Hematopoietic multipotent progenitor cell treated with erythropoietin and hydrocortisone succinate and interleukin-3 and kit ligand, for 17 days (in vitro differentiated cells): ENCODE data around the gene PER3.
"Not testable (repeated sequence)": the region's sequence is repeated elsewhere in the genome, so short reads cannot be mapped to it uniquely, and the experiment has no call there.

Experiments
- DNase-seq: peaks from one replicate; pipeline ENCODE4 v3.0.0-alpha.2; 2015; ENCODE audit warnings: low spot score

The PER3 gene

DNA sequence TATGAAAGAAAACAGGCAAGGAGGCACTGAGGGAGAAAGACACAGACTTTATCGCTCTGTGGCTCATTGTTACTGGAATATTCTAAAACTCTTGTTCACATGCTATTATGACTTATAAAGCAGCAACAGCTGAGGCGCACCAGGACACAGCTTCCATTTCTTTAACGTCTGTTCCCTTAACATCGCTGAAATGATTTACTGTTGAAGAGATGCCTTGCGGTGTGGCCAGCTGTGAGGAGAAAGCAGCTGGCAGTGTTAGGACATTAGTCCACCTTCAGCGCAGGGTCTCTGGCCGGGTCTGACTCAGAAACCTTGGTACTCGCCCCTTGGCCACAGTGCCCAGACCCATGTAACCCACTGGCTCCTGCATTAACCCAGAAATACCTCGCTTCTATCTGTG, 3.1 kb upstream of the PER3 start:
- DNase-seq, result no peak

DNA sequence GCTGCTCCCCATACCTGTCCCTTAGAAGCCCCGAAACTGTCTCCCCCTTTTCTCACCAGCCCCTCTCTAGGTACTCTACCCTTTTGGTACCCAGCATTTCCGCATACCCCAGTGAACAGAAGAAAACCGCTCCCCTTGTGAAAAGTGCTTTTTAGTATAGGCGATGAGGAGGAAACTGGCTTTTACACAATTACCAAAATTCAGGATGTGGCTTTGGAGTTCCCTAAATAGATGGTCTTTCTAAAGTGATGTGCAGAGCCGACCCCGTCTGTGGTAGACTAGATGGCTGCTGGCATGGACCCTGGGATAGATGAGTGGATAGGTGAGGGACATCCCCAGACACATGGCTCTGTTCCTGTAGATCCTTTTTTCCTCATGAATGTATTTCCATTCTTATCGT, 2.6 kb upstream of the PER3 start:
- DNase-seq, result no peak

DNA sequence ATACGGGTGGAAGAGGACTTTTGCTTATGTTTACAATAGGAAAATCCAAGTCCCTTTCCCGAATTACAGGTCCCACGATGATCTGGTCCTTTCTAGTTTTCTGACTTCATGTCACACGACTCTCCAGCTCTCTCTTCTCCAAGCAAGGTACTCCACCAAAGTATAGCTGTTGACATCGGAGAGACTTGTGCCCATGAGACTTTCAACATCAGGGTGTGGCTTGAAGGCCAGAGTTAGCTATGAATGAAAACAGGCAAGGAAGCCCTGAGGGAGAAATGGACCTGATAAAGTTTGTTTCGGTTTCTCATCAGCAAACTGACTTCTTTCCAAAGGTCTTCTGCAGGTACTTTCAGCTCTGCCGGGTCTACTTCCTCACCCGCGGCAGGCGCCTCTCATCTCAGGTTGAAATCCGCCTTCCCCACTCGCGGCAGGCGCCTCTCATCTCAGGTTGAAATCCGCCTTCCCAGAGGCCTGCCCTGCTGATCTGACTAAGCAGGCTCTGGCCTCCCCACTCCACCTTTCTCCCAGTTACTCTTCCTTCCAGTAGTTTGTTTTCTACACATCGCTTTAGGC, 2.1 kb upstream of the PER3 start:
- peak; percentile 15 for DNase-seq

DNA sequence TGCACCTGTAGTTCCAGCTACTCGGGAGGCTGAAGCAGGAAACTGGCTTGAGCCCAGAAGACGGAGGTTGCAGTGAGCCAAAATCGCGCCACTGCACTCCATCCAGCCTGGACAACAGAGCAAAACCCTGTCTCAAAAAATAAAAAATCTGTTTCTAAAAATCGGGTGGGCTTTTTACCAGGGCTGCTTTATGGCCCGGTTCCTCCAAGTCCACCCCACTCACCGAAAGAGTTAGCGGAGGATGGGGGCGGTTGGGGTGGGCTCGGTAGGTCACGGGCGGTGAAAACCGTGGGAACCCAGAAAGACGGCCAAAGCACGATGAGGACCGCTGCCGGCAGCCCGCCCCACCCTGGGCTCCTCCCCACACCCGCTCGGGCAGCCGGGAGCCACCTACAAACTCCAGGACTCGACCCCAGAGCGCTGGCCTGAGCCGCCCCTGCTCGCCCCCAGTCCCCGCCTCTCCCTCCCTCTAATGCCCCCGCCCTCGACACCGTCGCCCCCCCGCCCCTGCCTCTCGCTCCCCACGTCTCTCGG, 846 bp upstream of the PER3 start:
- peak; percentile 44 for DNase-seq

DNA sequence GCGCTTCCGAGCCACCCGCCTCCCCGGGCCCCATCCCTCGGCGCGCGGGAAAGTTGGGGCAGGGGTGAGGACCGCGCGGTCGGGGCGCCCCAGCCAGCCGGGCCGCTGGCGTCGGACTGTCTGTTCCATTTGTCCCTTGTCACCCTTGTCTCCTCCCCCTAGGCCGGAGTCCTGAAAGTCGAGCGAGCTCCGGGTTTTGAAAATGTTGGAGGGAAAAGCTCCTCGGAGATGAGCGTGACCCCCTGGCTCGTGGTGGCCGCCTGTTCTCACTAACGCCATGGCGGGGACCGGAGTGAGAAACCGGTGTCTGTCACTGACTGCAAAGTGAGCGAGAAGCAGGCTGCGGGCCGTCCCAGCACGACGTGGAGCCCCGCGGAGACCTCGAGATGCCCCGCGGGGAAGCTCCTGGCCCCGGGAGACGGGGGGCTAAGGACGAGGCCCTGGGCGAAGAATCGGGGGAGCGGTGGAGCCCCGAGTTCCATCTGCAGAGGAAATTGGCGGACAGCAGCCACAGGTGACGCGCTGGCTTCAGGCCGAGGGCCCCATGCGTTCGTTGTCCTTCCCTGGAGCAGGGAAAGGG, 491 bp downstream of the PER3 start:
- DNase-seq, result no peak

DNA sequence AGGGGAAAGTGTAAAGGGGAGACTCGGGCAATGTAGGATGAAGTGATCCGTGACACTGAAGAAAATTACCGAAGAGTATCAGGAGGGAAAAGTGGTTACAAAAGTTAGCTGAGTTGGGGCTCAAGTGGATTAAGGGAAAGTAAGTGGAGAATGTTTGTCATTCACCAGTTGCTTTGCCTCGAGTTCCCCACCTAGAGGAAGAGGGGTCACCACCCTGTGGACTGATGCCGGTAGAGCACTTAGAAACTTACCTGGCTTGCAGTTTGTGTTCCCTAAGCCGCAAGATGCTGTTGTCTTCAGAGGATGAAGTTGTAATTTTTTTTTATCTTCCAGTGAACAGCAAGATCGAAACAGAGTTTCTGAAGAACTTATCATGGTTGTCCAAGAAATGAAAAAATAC, 1.0 kb downstream of the PER3 start:
- DNase-seq, result no peak

DNA sequence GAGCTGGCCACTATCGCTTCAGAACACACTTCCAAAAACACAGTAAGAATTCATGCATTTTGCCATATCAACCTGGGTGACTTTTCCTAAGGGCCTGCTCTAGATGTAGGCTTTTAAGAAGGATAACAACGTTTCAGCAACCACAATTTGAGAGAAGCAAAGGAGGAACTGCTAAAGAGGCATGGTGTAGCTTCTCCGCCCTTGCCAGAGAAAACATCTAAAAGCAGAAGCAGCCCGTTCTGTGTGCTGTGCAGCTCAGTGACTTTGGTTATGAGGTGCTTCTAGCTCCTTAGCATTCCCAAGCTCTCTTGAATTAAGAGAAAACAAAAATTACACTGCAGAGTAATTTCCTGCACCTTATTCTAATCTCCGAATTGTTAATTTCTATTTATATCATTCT, 2.7 kb downstream of the PER3 start:
- DNase-seq, result no peak

DNA sequence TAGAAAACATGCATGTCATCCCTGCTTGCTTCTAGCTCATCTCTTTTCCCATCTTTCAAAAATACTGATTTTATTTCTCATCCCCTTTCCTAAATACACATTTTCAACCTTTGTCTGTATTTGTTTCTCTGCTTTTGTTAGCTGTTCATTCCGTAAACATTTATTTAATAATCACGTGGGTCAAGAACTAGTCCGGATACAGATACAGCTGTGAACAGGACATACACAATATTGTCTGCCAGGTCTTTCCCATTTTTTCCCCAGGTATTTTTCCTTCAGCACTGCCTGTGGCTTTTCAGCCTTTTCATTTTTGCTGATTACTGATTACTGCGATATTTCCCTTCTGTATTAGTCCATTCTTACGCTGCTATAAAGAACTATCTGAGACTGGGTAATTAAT, 5.7 kb downstream of the PER3 start:
- DNase-seq, result no peak

DNA sequence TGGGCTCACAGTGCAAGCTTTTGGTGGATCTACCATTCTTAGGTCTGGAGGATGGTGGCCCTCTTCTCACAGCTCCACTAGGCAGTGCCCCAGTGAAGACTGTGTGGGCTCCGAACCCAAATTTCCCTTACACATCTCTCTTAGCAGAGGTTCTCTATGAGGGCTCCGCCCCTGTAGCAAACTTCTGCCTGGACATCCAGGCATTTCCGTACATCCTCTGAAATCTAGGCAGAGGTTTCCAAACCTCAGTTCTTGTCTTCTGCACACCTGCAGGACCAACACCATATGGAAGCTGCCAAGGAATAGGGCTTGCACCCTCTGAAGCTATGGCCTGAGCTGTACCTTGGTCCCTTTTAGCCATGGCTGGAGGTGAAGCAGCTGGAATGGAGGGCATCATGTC, 6.9 kb downstream of the PER3 start:
- not testable (repeated sequence) for DNase-seq

DNA sequence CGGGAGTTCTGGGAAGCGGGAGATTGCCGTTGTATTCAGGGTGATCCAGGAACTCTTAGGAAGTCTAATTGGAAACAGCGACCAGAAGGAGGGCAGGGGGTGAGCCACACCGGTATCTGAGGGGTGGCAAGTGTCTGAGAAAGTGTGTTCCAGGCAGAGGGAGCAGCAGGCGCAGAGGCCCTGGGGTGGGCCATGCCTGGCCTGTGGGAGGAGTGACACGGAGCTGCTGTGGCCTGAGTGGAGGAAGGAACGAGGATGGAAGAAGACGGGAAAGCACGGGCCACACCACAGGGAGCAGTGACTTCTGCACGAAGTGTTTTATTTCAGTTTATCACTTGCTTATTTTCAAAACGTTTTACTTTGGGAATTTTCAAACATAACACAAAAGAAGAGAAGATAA, 11.3 kb downstream of the PER3 start:
- no peak for DNase-seq

DNA sequence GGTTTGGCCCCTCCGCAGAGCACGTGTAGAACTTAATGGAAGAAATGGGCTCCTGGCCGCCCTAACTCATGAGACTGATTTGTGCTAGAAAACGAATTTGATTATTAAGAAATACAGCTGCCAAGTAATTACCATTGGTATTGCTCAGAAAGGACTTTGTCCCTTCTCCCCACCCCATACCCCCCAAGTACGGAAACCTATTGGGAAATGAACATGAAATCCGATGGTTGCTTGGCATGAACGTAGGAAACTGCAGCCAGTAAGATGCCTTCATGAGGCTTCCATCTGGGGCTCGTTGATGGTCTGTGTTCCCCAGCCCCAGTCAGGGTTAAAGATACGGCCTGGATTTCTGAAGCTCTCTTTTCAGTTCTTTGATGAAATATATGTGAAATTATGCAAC, 21.4 kb downstream of the PER3 start:
- no peak for DNase-seq

DNA sequence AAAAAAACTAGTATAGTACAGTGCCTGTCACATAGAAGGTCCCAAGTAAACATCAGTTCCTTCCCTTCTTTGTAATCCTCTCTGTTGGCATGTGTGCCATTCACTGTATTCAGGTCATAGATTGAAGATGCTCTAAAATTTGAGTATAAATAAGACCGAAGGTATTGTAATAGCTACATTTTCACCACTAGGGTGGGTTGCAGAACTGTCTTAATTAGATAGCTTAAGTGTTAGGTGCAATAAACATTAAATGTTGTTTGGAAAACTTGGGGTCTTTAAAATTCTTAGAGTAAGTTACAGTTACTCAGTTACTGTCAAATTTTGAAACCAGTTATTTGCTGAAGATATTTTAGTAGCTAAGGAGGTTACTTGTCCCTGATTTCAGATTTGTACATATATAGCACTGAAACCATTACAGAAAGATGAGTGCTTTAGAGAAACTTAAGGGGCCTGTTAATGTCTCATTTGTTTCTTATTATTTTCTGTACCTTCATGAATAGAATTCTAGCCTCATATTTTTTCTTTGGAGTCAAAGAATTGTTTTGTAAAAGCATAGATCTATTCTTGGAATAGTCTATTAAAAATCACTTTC, 24.3 kb downstream of the PER3 start:
- DNase-seq, result peak; percentile 17

DNA sequence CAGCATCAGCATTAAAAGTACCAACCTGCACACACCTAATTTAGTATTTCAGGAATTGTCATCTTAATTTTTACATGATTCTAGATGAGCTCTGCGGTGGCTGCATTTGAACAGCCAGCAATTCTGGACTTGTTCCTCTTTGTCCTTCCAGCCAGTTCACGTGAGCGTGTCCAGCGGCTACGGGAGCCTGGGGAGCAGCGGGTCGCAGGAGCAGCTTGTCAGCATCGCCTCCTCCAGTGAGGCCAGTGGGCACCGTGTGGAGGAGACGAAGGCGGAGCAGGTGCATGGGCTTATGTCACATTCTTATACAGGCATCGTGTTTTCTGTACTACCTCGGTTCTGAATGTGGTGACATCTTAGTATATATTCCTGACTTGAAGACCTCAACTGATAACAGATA, 25.7 kb downstream of the PER3 start:
- DNase-seq, result no peak

DNA sequence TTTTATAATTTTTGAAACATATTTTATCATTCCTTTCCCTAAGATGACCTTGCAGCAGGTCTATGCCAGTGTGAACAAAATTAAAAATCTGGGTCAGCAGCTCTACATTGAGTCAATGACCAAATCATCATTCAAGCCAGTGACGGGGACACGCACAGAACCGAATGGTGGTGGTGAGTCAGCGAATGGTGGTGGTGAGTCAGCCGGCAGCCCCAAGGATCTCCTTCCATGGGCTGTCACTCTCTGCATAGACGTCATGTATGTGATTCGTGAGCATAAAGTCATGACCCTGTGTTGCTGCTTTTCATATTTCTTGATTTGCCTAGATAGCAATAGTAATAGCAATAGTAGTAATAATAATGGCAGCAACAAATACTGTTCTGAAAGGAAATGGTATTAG, 26.3 kb downstream of the PER3 start:
- DNase-seq, result no peak

DNA sequence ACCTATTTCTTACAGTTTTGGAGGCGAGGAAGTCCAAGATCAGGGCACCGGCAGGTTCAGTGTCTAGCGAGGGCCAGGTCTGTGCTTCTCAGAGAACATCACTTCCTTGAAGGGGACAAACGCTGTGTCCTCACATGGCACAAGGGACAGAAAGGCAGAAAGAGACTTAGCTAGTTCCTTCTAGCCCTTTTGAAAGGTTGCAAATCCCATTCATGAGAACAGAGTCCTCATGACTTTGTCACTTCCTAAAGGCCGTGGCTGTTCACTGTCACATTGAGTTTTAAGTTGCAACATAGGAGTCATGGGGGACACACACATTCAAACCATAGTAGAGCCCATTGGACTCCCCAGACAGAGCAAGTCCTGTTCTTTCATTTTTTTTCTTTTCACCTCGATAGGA, 27.4 kb downstream of the PER3 start:
- DNase-seq, result no peak

DNA sequence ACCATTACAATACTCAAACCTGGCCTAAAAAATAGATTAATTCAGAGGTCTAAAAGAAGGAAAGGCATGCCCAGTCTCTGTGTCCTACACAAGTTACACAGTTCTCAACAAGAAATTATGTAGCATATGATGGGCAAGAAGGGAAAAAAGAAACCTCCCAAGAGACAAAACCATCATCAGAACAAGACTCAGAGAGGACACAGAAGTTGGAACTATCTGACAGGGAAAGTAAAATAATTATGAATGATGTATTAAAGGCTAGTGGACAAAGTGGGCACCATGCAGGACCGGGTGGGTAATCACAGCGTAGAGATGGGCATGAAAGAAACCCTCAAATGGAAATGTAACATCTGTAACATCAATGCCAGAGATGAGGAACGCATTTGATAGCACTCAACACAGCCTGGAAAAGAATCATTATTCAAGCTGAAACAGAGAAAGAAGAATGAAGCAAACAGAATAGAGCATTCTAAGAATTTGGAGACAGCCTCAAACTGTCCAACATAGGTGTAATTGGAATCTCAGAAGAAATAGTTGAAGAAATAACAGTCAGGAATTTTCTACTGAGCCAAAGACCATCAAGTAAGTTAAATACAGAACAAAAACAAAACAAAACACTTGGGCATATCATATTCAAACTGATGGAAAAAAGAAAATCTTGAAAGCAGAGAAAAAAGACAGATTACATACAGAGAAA, 29.7 kb downstream of the PER3 start:
- no peak for DNase-seq

DNA sequence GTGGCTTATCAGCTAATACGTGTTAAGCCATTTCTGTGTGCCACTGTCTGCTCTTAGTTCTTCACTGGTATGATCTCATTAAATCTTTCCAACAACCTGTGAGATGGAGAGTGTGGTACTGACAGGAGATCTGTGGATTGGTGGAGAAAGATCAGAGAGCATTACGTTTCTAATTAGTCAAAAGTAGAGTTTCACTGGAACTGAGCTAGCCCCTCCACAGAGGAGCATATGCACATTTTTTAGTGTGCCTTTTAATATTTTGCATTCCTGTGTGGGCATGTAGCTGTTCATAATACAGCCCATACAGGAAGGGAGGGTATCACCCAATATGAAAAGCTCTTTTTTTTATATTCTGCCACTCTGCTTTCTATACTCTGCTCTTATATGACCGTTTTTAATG, 37.2 kb downstream of the PER3 start:
- DNase-seq, result no peak

DNA sequence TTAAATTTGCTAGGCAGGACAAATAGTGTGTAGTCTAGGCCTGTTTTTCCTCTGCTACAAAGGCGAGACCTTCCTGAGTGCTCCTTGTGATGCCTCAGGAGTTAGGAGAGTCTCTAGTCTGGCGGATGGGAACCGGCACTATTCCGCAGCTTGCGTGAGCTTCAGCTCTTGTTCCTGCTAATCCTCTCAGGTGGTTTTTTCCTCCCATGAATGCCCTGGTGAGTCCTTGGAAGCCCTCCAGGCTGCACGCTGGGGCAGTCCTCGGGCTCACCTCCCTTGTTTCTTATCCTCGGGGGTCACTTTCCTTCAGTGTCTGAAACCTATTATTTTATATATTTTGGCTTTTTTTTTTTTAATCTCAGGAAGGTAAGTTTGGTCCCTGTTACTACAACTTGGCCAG, 40.6 kb downstream of the PER3 start:
- no peak for DNase-seq

DNA sequence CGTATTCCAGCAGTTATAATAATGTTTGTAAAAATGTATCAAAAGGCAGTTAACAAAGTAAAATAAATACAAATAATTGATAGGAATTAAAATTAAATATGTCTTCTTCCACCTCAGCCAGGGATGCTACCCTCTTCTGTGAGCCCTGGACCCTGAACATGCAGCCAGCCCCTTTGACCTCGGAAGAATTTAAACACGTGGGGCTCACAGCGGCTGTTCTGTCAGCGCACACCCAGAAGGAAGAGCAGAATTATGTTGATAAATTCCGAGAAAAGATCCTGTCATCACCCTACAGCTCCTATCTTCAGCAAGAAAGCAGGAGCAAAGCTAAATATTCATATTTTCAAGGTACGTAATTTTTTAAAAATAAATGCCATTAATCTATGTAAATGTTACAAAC, 42.3 kb downstream of the PER3 start:
- no peak for DNase-seq

DNA sequence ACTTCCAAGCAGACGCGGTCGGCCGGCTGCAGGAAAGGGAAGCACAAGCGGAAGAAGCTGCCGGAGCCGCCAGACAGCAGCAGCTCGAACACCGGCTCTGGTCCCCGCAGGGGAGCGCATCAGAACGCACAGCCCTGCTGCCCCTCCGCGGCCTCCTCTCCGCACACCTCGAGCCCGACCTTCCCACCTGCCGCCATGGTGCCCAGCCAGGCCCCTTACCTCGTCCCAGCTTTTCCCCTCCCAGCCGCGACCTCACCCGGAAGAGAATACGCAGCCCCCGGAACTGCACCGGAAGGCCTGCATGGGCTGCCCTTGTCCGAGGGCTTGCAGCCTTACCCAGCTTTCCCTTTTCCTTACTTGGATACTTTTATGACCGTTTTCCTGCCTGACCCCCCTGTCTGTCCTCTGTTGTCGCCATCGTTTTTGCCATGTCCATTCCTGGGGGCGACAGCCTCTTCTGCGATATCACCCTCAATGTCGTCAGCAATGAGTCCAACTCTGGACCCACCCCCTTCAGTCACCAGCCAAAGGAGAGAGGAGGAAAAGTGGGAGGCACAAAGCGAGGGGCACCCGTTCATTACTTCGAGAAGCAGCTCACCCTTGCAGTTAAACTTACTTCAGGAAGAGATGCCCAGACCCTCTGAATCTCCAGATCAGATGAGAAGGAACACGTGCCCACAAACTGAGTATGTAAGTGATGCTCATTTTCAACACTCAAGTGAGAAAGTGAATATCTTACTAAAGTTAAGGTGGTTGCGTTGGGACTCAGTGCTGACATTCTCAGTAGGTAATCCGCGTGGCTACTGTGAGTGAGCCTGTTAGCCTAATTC, 43.2 kb downstream of the PER3 start:
- peak; percentile 11 for DNase-seq

DNA sequence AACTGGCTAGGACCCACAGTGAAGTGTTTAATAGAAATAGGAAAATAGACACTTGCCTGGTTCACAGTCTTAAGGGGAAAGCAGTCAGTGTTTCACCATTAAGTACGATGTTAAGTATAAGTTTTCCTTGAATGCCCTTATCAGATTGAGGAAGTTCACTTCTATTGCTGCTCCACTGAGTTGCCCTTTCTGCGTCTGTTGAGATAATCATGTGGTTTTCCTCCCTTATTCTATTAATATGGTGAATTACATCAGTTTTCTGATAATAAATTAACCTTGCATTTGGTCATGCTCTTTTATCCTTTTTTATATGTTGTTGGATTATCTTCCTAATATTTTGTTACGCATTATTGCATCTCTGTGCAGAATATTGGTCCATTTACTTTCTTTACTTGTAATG, 47.4 kb downstream of the PER3 start:
- no peak for DNase-seq

DNA sequence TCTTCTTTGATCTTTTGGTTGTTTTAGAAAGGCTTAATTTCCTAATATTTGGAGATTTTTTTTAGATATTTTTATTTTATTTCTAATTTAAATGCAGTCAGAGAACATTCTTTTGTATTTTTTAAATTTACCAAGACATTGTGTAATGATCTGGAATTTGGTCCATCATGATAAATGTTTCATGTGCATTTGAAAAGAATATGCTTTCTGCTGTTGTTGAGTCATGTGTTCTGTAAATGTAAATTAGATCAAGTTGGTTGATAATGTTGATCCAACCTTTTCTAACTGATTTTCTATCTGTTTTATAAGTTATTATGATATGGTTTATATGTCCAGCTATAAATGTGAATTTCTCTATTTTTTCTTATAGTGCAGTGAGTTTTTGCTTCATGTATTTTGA, 48.9 kb downstream of the PER3 start:
- no peak for DNase-seq
